H1 (cell line): ENCODE results near the gene ALPL. TPM values are rescaled to one million over a fixed set of nuclear protein-coding genes. Genes with fewer than 3 reads are reported as not detected.

ENCODE experiments used
- CTCF ChIA-PET: fragments of 300-600 bp; sonication (Branson Sonifier 250); formaldehyde crosslinking; loops from one replicate; lab custom pipeline; 2021; ENCODE audit not compliant: partially characterized antibody; lab: Charles Lee
- POLR2A ChIA-PET: fragments of 300-600 bp; sonication (Branson Sonifier 250); formaldehyde crosslinking; loops from one replicate; lab custom pipeline; 2021; ENCODE audit warnings: inconsistent platforms; ENCODE audit not compliant: partially characterized antibody; lab: Charles Lee
- DNase-seq, 2 experiments: peaks; one replicate each; pipeline versions ENCODE4 v3.0.0 to v3.0.0-alpha.2; 2010 to 2022; ENCODE audit warnings: low spot score in 2 of 2, low read depth in 1 of 2, mixed read lengths in 1 of 2
- FAIRE-seq: peaks from 2 replicates; lab custom pipeline; 2011; peaks lifted over from hg19 to GRCh38; lab: Jason Lieb, UNC
- H2AFZ ChIP-seq: 2 replicates; pipeline ENCODE4 v1.8.1; 2012; ENCODE audit warnings: low read length, inconsistent platforms
- H2AK5ac ChIP-seq: 2 replicates; pipeline ENCODE4 v1.6.1; 2013; ENCODE audit warnings: low read depth, low read length
- H2BK120ac ChIP-seq: replicated peaks from 2 replicates; pipeline ENCODE3; 2013; ENCODE audit warnings: low read depth, low read length, inconsistent platforms
- H2BK12ac ChIP-seq: 2 replicates; pipeline ENCODE4 v1.6.1; 2013; ENCODE audit warnings: low read depth, low read length
- H2BK15ac ChIP-seq: 2 replicates; pipeline ENCODE4 v1.6.1; 2013; ENCODE audit warnings: low read length
- H2BK20ac ChIP-seq: 2 replicates; pipeline ENCODE4 v1.6.1; 2013; ENCODE audit warnings: low read length
- H2BK5ac ChIP-seq: 2 replicates; pipeline ENCODE4 v1.6.1; 2013; ENCODE audit warnings: low read depth, low read length
- H3K14ac ChIP-seq: 2 replicates; pipeline ENCODE4 v1.6.1; 2013; ENCODE audit warnings: inconsistent platforms; ENCODE audit not compliant: insufficient read length
- H3K18ac ChIP-seq: 2 replicates; pipeline ENCODE4 v1.6.1; 2013; ENCODE audit warnings: low read length; ENCODE audit errors: extremely low read depth
- H3K23ac ChIP-seq: 2 replicates; pipeline ENCODE4 v1.6.1; 2013; ENCODE audit warnings: inconsistent platforms; ENCODE audit not compliant: insufficient read length
- H3K23me2 ChIP-seq: 2 replicates; pipeline ENCODE4 v1.6.1; 2013; ENCODE audit warnings: low read depth, low read length
- H3K27ac ChIP-seq: 2 replicates; pipeline ENCODE4 v1.6.1; 2011; ENCODE audit warnings: low read depth, low read length, inconsistent platforms
- H3K27me3 ChIP-seq, 4 experiments: replicated peaks in 1 of 4; 1 replicate in 1 of 4; 2 replicates in 3 of 4; pipeline versions ENCODE4 v1.6.1 to v1.8.1; 2011 to 2013; ENCODE audit warnings: low read length in 3 of 4, mild to moderate bottlenecking in 3 of 4, inconsistent platforms in 2 of 4, mixed read lengths in 2 of 4, moderate library complexity in 1 of 4; ENCODE audit not compliant: control insufficient read depth in 3 of 4, insufficient read depth in 3 of 4; ENCODE audit errors: extremely low read depth in 1 of 4
- H3K36me3 ChIP-seq, 4 experiments: 2 replicates each; pipeline versions ENCODE4 v1.6.1 to v1.8.1; 2011 to 2013; ENCODE audit warnings: mild to moderate bottlenecking in 4 of 4, low read length in 3 of 4, moderate library complexity in 2 of 4, control low read depth in 1 of 4, inconsistent platforms in 1 of 4; ENCODE audit not compliant: insufficient read depth in 4 of 4, control insufficient read depth in 2 of 4
- H3K4ac ChIP-seq: replicated peaks from 2 replicates; pipeline ENCODE3; 2013; ENCODE audit warnings: low read length, low read depth, mixed read lengths, inconsistent platforms; ENCODE audit not compliant: insufficient read length
- H3K4me1 ChIP-seq, 4 experiments: replicated peaks in 1 of 4; 1 replicate in 1 of 4; 2 replicates in 3 of 4; pipeline versions ENCODE4 v1.6.1 to v1.8.1; 2011 to 2013; ENCODE audit warnings: low read length in 3 of 4, inconsistent platforms in 2 of 4, mixed read lengths in 1 of 4; ENCODE audit not compliant: insufficient read depth in 4 of 4, control insufficient read depth in 3 of 4
- H3K4me2 ChIP-seq, 2 experiments: 2 replicates each; pipeline versions ENCODE4 v1.6.1 to v1.8.1; 2011 to 2013; ENCODE audit warnings: low read depth in 2 of 2, low read length in 2 of 2, control low read depth in 1 of 2, inconsistent platforms in 1 of 2, mild to moderate bottlenecking in 1 of 2; ENCODE audit not compliant: insufficient read depth in 1 of 2
- H3K4me3 ChIP-seq, 4 experiments: fragments of 200-600, 300-600 bp in 1 of 4; sonication (generic), shearing (Covaris generic), sonication (Bioruptor Twin) in 1 of 4; 2 replicates each; pipeline versions ENCODE4 v1.5.1 to v1.8.1; 2011 to 2016; ENCODE audit warnings: low read length in 4 of 4, low read depth in 3 of 4, control low read depth in 2 of 4, inconsistent platforms in 2 of 4, mild to moderate bottlenecking in 2 of 4, mixed read lengths in 1 of 4, moderate library complexity in 1 of 4; ENCODE audit not compliant: insufficient read depth in 2 of 4; ENCODE audit errors: extremely low read depth in 1 of 4
- H3K56ac ChIP-seq: replicated peaks from 2 replicates; pipeline ENCODE3; 2013; ENCODE audit warnings: low read depth, mild to moderate bottlenecking, mixed read lengths, low read length, inconsistent platforms; ENCODE audit not compliant: insufficient read length
- H3K79me1 ChIP-seq: 2 replicates; pipeline ENCODE4 v1.6.1; 2013; ENCODE audit warnings: low read depth, low read length, control low read depth
- H3K79me2 ChIP-seq, 2 experiments: 2 replicates each; pipeline versions ENCODE4 v1.6.1 to v1.8.1; 2012 to 2013; ENCODE audit warnings: low read length in 2 of 2, mild to moderate bottlenecking in 2 of 2, inconsistent platforms in 1 of 2; ENCODE audit not compliant: insufficient read depth in 2 of 2, control insufficient read depth in 1 of 2
- H3K9ac ChIP-seq, 4 experiments: replicated peaks in 1 of 4; 1 replicate in 1 of 4; 2 replicates in 3 of 4; pipeline versions ENCODE4 v1.6.1 to v1.8.1; 2011 to 2013; ENCODE audit warnings: low read depth in 3 of 4, low read length in 3 of 4, control low read depth in 2 of 4, mild to moderate bottlenecking in 2 of 4, moderate library complexity in 2 of 4, inconsistent platforms in 1 of 4; ENCODE audit errors: extremely low read depth in 1 of 4
- H3K9me3 ChIP-seq, 2 experiments: 2 replicates each; pipeline versions ENCODE4 v1.6.1 to v1.8.1; 2012 to 2013; ENCODE audit warnings: mild to moderate bottlenecking in 2 of 2, moderate library complexity in 2 of 2, control low read depth in 1 of 2, inconsistent platforms in 1 of 2, low read depth in 1 of 2, low read length in 1 of 2, mixed read lengths in 1 of 2; ENCODE audit not compliant: insufficient read depth in 2 of 2
- H4K20me1 ChIP-seq, 2 experiments: replicated peaks in 1 of 2; 2 replicates each; pipeline versions ENCODE3 to v1.8.1; 2011 to 2013; ENCODE audit warnings: inconsistent platforms in 2 of 2, low read length in 2 of 2, mild to moderate bottlenecking in 1 of 2; ENCODE audit not compliant: insufficient read depth in 2 of 2, control insufficient read depth in 1 of 2
- H4K5ac ChIP-seq: 2 replicates; pipeline ENCODE4 v1.6.1; 2013; ENCODE audit warnings: low read length, low read depth, mixed read lengths, inconsistent platforms; ENCODE audit not compliant: insufficient read length
- H4K8ac ChIP-seq: 2 replicates; pipeline ENCODE4 v1.8.0; 2013; ENCODE audit warnings: mild to moderate bottlenecking, moderate library complexity, low read length, inconsistent platforms; ENCODE audit not compliant: insufficient read depth; ENCODE audit errors: extremely low read depth
- H4K91ac ChIP-seq: replicated peaks from 2 replicates; pipeline ENCODE3; 2013; ENCODE audit warnings: low read length, mixed read lengths, inconsistent platforms; ENCODE audit not compliant: insufficient read length
- CHD2 ChIP-seq: IDR thresholded peaks from 2 replicates; pipeline ENCODE4 v1.6.1; 2012; ENCODE audit warnings: low read length, improper control_type of control experiment
- HDAC2 ChIP-seq, 2 experiments: fragments of 300-600 bp in 1 of 2; sonication (generic) in 1 of 2; IDR thresholded peaks; 2 replicates each; pipeline ENCODE4 v1.6.1; 2011 to 2012; ENCODE audit warnings: low read depth in 2 of 2, low read length in 2 of 2, mild to moderate bottlenecking in 2 of 2, moderate library complexity in 2 of 2, borderline replicate concordance in 1 of 2, inconsistent platforms in 1 of 2
- HDAC6 ChIP-seq: IDR thresholded peaks from one replicate; pipeline ENCODE4 v1.7.1; 2012; ENCODE audit warnings: low read depth, mild to moderate bottlenecking, inconsistent platforms, low read length, moderate library complexity
- NANOG ChIP-seq: IDR thresholded peaks from 2 replicates; pipeline ENCODE4 v1.6.1; 2011; ENCODE audit warnings: low read length, low read depth, mild to moderate bottlenecking, inconsistent platforms; ENCODE audit not compliant: insufficient read depth, poor library complexity, severe bottlenecking
- POLR2AphosphoS5 ChIP-seq: IDR thresholded peaks from 2 replicates; pipeline ENCODE4 v1.6.1; 2011; ENCODE audit warnings: low read depth, low read length
- RAD21 ChIP-seq, 2 experiments: IDR thresholded peaks in 1 of 2; conservative IDR thresholded peaks in 1 of 2; 2 replicates each; pipeline ENCODE4 v1.6.1; 2011; ENCODE audit warnings: low read depth in 2 of 2, low read length in 2 of 2, improper control_type of control experiment in 1 of 2, inconsistent platforms in 1 of 2, mild to moderate bottlenecking in 1 of 2, moderate library complexity in 1 of 2
- RFX5 ChIP-seq: IDR thresholded peaks from 2 replicates; pipeline ENCODE4 v1.6.1; 2011; ENCODE audit warnings: low read depth, low read length, improper control_type of control experiment, borderline replicate concordance
- USF2 ChIP-seq: IDR thresholded peaks from 2 replicates; pipeline ENCODE4 v1.6.1; 2011; ENCODE audit warnings: low read length, improper control_type of control experiment
- WGBS, 2 experiments: shearing (Covaris generic) in 1 of 2; methylation state at CpG; one replicate each; pipeline versions ENCODE4 v1.1.6 to v1.1.7; 2013 to 2015; ENCODE audit warnings: low lambda C conversion rate in 2 of 2, mixed read lengths in 2 of 2, inconsistent platforms in 1 of 2, low coverage in 1 of 2, missing lambda C conversion rate in 1 of 2; ENCODE audit not compliant: insufficient replicate concordance in 2 of 2, insufficient coverage in 1 of 2, insufficient read length in 1 of 2; ENCODE audit errors: extremely low coverage in 1 of 2, missing lambda C conversion rate in 1 of 2; 5-methylcytosine and 5-hydroxymethylcytosine counted together
- polyA plus RNA-seq, 7 experiments: library from polyadenylated mRNA; depleted of rRNA in 3 of 7; stranded (reverse) in 5 of 7; unstranded in 2 of 7; fragments of >200 nt in 5 of 7; fragments of 200-250 nt in 2 of 7; gene quantifications; 1 replicate in 5 of 7; 2 replicates in 1 of 7; 4 replicates in 1 of 7; pipeline versions ENCODE4 v1.2.1 to v1.2.3, GENCODE V29; 2011 to 2013; ENCODE audit warnings: missing spikeins in 2 of 7, mixed read lengths in 2 of 7
- total RNA-seq: library from RNA; stranded (reverse); fragmentation: NEBNext Ultra II Directional; extraction: Animal tissue kit (Norgen Biotek cat#: 25700); gene quantifications from 2 replicates; pipeline ENCODE4 v1.2.1, GENCODE V29; 2021

Gene ALPL
- total and polyA plus RNA-seq, 2 of the 8 experiments (the other 6 are each of a cell fraction or from before 2014, with no cell fraction given): 175 to 362 TPM

- Histone ChIP-seq H4K5ac (no peak overlapping the region), H3K27ac (no peak overlapping the region), H3K4ac (no peak overlapping the region), H3K56ac (no peak overlapping the region), H3K23ac (peak overlapping the region; percentile 18), H2AFZ (no peak overlapping the region), H4K20me1 (peaks cover 3 to 11% of the 10 kb centered on the region in 2 experiments), H3K14ac (no peak overlapping the region), H3K4me3 (no peak overlapping the region), H3K18ac (no peak overlapping the region), H2AK5ac (no peak overlapping the region), H3K9me3 (no peaks in the 10 kb centered on the region), H4K8ac (no peak overlapping the region), H3K4me1 (peaks cover 0 to 21% (median 17%) of the 10 kb centered on the region in 4 experiments; a peak in 6 of 7 replicates), H2BK20ac (no peak overlapping the region), H3K9ac (no peak overlapping the region; a peak in 1 of 7 replicates), H2BK5ac (no peak overlapping the region), H3K27me3 (peaks cover 0 to 22% (median 13%) of the 10 kb centered on the region in 4 experiments; a peak in 5 of 7 replicates), H3K23me2 (peaks cover 3% of the 10 kb centered on the region), H3K79me1 (no peaks in the 10 kb centered on the region), H4K91ac (no peak overlapping the region), H3K36me3 (no peaks in the 10 kb centered on the region), H3K4me2 (peak overlapping the region in 1 of 2 experiments; percentile 68; a peak in 1 of 4 replicates), H2BK15ac (no peak overlapping the region), H3K79me2 (no peaks in the 10 kb centered on the region), H2BK12ac (0 out of 2 replicates have a peak overlapping the region, but pooled peaks have one; percentile 60), H2BK120ac (no peak overlapping the region)
- TF ChIP-seq USF2: no peak
- no peak for TF ChIP-seq HDAC2 (IDR thresholded peaks at IDR 0.05; ENCODE audit: borderline replicate concordance in 1 of 2, low read depth in 2 of 2, low read length in 2 of 2)
- TF ChIP-seq RAD21 (IDR thresholded peaks at IDR 0.05 in 1 of 2, conservative IDR thresholded peaks at IDR 0.05 in 1 of 2; ENCODE audit: low read depth in 2 of 2, low read length in 2 of 2): no peak
- TF ChIP-seq RFX5: no peak
- no peak for TF ChIP-seq POLR2AphosphoS5
- TF ChIP-seq CHD2: no peak
- TF ChIP-seq HDAC6: no peak
- TF ChIP-seq NANOG: no peak
- no peak for FAIRE-seq
- no peak for DNase-seq
- ChIA-PET CTCF (interaction anchor here (0.8 to 2.3 kb wide), 6 partner anchors 11 to 114 kb away, joined by 3 to 6 read pairs (median 4); partner anchors contain the start of gene ALPL), POLR2A (interaction anchor here (0.6 to 2.9 kb wide), 3 partner anchors 9 to 348 kb away, joined by 4 to 14 read pairs (median 6); no protein-coding TSS in a partner anchor)
- WGBS, 2 experiments: 89% methylated on average over 10 of the region's 10 CpGs; no CpG with 5 or more reads in 1 of the 2 experiments
These were observed 114.3 kb downstream of the ALPL start for GRCh38 chr1:21623410-21623961.
